OCI-LY3 (cell line): ENCODE results near the gene AGRP.

Source experiments
- CTCF ChIP-seq: fragments of 200-600, 300-600 bp; sonication (generic); IDR thresholded peaks from 2 replicates; pipeline ENCODE4 v1.5.1; 2014; ENCODE audit warnings: antibody characterized with exemption, low read length, low read depth
- EZH2phosphoT487 ChIP-seq: fragments of 200-600 bp; shearing (Covaris generic); IDR thresholded peaks from 2 replicates; pipeline ENCODE4 v1.6.1; 2018; ENCODE audit warnings: antibody characterized with exemption, mixed run types, low read depth

DNA sequence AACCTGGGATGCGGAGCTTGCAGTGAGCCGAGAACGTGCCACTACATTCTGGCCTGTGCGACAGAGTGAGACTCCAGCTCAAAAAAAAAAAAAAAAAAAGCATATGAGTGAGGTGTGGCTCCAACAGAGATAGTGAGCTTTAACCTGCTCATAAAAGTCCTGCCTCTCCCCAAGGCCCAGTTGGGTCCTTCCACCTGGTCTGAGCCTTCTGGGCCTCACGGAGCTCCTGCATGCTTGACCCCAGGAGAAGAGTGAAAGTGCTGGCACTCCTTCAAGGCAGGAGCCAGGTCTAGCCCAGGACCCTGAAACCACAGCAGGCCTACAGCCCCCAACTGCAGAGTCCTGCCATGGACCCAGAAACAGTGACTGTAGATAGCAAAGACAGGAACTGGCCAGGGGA, 34.8 kb downstream of the AGRP start:
- no peak for TF ChIP-seq CTCF
- no peak for TF ChIP-seq EZH2phosphoT487
